ENCODE measurements around the gene CDH13.

The CDH13 gene

DNA sequence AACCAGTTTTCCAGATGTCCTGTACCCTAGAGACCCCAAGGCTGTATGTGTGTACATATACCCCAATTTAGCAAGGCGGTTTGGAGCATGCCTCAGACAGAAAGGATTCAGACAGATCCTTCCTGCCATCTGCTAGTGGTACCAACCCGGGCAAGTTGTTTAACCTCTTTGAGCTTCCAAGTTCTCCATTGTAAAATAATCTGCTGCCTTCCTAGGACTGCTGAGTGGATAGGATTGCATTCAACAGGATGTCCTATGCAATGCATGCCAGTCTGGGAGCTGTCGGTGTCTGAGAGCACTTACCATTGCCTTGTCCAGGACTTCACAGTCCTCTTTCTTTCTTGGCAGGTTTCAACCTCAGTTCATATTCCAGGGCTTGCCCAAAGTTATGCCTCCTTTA lies 1.9 kb downstream of the CDH13 start:
- no peak for DNase-seq (ENCODE audit: low read depth)

DNA sequence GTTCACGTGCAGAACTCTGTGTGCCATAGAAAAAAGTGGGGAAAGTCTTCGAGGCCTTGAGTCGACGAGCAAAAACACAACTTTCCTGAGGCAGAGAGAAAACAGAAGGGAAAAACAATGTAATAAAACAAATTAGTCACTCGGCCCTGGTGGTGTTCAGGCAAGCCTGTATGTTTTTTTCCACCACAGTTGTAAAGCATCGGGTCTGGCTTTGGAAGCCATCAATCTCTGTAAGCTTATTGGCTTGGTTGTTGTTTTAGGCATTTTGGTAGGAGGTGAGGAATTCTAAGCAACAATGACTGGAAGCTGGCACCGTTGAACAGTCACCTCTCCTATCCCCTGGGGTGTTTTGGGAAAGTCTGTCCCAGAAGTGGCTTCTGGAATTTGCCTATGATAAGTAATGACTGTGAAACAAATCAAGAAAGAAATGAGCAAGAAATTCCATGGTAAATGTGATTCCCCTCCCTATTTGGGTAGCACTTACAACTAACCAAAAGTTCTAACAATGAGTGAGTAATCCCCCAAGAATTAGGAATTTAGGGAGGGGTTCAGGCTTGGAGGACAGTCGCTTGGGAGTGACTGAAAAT lies 2.8 kb downstream of the CDH13 start:
- no peak for DNase-seq (ENCODE audit: low read depth)

DNA sequence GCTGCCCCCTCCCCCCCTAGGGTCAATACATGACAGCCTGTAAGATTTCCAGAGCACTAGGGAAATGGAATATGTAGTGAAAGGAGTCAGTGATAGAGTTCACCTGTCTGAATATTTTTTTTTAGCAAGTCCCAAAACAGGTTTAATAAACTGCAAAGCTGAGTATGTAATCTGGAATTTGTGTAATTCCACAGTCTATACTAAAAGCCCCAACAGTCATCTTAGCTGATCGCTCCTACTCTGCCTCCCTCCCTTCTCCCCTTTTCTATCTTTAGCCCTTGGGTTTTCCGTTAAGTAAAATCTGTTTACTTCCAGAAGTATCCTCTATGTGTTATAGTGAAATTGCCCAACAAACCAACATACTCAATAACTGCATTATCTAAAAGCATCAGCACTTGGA lies 3.5 kb downstream of the CDH13 start:
- DNase-seq (ENCODE audit: low read depth) = no peak

DNA sequence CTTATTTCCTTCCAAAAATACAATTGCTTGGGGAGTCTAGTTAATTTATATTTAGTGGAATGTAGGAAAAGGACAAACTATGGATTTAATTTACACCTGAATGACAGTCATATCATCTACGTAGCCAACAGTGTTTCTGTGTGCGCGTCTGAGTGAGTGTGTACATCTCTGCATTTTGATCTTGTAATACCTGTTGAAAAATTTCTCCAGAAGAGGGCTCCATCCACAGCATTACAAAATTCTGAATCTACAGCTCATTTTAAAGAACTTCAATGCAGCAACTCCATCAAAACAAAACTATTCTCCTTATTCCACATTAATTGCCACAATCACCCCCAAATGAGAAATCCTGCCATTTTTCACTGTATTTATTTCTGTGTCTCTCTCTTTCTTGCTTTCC lies 3.9 kb downstream of the CDH13 start:
- DNase-seq (ENCODE audit: low read depth) = no peak

- no peak for DNase-seq (ENCODE audit: low read depth)
Measured at GRCh38 chr16:82631701-82632685, 5.2 kb downstream of the CDH13 start.

- DNase-seq (ENCODE audit: low read depth) = no peak
Measured at GRCh38 chr16:82633964-82634600, 7.3 kb downstream of the CDH13 start.

- DNase-seq (ENCODE audit: low read depth) = no peak
Measured at GRCh38 chr16:82634955-82635610, 8.3 kb downstream of the CDH13 start.

DNA sequence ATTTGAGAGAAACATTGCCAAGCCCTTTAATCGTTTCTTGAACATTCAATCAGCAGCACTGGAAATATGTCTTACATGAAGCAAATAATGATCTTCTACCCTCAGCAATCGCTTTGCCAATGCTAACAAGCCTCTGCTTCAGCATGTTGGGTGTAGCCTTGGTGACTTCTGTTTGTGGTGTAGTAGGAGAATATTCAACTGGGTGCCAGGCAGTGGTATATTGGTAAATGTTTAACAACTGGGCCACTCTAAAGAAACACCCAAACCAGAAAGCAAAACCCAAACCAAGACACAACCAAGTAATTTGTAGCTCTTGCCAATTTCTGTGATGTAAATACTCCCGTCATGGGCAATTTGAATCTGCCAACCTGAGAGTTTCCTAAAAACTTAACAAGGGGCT lies 9.7 kb downstream of the CDH13 start:
- DNase-seq (ENCODE audit: low read depth) = no peak

DNA sequence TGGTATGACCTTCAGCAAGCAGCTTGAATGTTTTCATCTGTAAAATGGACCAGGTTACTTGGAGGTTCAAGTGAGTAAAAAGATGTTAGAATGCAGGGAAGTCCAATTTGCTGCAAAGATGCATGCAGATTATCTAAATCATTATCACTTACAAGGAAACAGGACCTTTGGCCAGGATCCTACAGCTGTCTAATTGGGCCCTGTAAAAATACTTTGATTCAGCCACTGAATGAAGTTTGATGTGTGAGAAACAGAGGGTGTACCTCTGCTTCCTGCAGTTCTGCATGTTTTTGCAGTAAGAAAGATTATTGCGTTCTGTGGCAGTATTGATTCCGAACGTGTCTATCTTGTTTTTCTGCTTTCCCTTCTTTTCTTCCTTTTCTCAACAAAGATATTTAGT lies 10.2 kb downstream of the CDH13 start:
- DNase-seq (ENCODE audit: low read depth) = no peak

GRCh38 chr16:82638095-82638798 lies 11.5 kb downstream of the CDH13 start:
- DNase-seq (ENCODE audit: low read depth) = no peak

GRCh38 chr16:82639263-82639662 lies 12.5 kb downstream of the CDH13 start:
- DNase-seq (ENCODE audit: low read depth) = no peak

GRCh38 chr16:82639666-82640336 lies 13.0 kb downstream of the CDH13 start:
- DNase-seq (ENCODE audit: low read depth) = no peak

- DNase-seq (ENCODE audit: low read depth) = no peak
Measured at GRCh38 chr16:82641336-82641984, 14.7 kb downstream of the CDH13 start.

GRCh38 chr16:82643136-82643535 lies 16.4 kb downstream of the CDH13 start:
- no peak for DNase-seq (ENCODE audit: low read depth)

- no peak for DNase-seq (ENCODE audit: low read depth)
Measured at GRCh38 chr16:82643936-82644630, 17.3 kb downstream of the CDH13 start.

DNA sequence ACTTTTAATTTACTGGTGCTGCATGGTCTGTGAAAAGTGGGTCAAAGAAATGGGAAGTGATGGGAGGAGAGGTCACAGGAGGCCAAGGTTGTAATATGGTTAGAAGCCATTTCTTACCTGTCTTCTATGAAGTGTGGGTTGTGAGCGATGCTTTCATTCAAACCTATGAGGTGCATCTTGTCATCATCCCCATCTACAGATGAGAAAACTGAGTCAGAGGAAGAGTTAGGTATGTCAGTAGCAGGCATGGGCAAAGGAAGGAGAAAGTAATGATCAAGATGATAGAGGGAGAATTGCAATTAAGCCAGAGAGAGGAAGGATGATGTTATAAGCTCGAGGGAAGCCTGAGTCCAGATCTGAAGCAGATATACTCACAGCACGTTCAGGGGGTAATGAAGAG lies 19.7 kb downstream of the CDH13 start:
- DNase-seq (ENCODE audit: low read depth) = no peak

DNA sequence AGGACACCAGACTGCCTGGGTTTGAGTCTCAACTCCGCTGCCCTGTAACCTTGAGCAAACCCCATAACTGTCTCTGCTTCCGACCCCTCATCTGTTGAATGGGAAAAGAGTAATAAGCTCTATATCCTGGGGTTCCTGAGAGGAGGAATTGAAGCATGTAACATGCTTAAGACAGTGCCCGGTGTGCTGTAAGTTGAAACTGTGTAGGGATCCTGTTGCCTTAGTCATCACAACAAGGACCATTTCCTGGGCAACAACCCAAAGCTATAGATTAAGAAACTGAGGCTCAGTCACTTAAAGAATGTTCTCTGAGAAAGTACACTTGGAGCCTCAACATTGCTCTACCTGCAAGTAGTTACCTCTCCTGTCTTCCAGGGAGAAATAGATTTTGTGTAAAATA lies 23.0 kb downstream of the CDH13 start:
- no peak for DNase-seq (ENCODE audit: low read depth)

- no peak for DNase-seq (ENCODE audit: low read depth)
Measured at GRCh38 chr16:82650804-82651203, 24.0 kb downstream of the CDH13 start.

DNA sequence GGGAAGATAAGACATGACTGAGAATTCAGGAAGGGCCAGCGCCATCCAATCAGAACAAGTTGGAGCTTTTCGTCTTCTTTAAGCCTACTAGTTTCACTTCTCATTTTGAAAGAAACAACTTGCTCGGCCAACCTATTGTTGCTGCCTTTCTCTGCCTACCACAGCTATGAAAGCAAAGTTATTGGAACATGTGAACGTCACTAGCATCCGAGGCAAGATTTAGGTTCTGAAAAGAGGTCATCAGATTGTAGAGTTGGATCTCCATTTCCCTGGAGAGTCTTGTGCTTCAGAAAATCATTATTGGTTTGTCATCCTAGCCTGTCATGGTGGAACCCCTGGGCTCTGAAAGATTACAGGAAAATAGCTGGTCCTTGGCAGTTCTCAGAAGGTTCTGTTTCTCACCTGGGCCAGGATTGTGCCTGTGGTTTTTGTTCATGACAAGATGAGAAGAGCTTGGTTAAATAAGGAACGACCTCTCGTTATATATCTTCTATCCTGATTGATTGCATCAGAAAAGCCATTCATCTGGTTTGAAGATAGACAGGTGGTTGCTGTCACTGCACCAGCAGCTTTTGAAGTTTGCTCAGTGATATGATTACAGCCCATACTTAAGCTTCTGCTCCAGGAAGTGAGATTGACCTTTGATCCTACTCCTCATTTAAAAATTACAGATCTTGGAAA lies 25.3 kb downstream of the CDH13 start:
- DNase-seq (ENCODE audit: low read depth) = no peak

GRCh38 chr16:82652826-82653225 lies 26.1 kb downstream of the CDH13 start:
- no peak for DNase-seq (ENCODE audit: low read depth)

Measured in non-pigmented ciliary epithelial cell (primary cell).